Measurements from ENCODE around the gene CES4A. TPM values are rescaled to one million over a fixed set of nuclear protein-coding genes. Genes with fewer than 3 reads are reported as not detected.

Gene CES4A
- total RNA-seq: 15.9 to 19.6 TPM (median 18.5 TPM) in 3 replicates

GRCh38 chr16:66988197-66988788 lies at the start of gene CES4A:
Gene CES4A (plus strand): TSS chr16:66988589. CDS start chr16:66988773, 184 bp downstream.
- TF ChIP-seq, protein P1, sequence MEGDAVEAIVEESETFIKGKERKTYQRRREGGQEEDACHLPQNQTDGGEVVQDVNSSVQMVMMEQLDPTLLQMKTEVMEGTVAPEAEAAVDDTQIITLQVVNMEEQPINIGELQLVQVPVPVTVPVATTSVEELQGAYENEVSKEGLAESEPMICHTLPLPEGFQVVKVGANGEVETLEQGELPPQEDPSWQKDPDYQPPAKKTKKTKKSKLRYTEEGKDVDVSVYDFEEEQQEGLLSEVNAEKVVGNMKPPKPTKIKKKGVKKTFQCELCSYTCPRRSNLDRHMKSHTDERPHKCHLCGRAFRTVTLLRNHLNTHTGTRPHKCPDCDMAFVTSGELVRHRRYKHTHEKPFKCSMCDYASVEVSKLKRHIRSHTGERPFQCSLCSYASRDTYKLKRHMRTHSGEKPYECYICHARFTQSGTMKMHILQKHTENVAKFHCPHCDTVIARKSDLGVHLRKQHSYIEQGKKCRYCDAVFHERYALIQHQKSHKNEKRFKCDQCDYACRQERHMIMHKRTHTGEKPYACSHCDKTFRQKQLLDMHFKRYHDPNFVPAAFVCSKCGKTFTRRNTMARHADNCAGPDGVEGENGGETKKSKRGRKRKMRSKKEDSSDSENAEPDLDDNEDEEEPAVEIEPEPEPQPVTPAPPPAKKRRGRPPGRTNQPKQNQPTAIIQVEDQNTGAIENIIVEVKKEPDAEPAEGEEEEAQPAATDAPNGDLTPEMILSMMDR (IDR thresholded peaks at IDR 0.05; ENCODE audit: unreplicated experiment): no peak
- no peaks in the 10 kb centered on the region for H3K36me3 Mint-ChIP-seq
- H3K27me3 Mint-ChIP-seq (ENCODE audit: low read depth): peaks cover 2% of the 10 kb centered on the region
- H3K27ac Mint-ChIP-seq: no peak within 1 kb of the TSS
- no peaks in the 10 kb centered on the region for H3K9me3 Mint-ChIP-seq
- H3K4me1 Mint-ChIP-seq: no peaks in the 10 kb centered on the region
- H3K4me3 Mint-ChIP-seq: no peak within 1 kb of the TSS
- no peak for DNase-seq (ENCODE audit: low spot score in 2 of 2, unreplicated experiment in 2 of 2)

DNA sequence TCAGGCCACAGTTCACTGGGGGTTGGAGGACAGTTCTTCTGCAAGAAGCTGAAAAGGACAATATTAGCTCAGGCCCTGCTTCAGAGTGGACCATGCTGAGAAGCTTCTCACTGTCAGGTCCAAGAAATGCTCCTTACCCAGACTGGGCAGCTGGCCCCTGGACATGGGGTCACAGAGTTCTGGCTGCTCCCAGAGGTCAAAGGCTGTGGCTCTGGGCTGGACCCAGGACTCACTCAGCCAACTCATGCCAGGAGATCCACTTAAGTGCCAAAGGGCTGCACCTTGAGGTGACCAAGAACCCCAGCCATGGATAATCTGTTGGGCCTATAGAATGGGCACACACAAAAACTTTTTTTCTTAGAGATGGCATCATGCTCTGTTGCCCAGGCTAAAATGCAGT lies 49.0 kb upstream of the CES4A start:
- peaks cover 23% of the 10 kb centered on the region for H3K36me3 Mint-ChIP-seq
- H3K27ac Mint-ChIP-seq: no peak overlapping the region
- TF ChIP-seq, protein P1 (IDR thresholded peaks at IDR 0.05; ENCODE audit: unreplicated experiment): no peak
- no peak overlapping the region for H3K4me3 Mint-ChIP-seq
- no peaks in the 10 kb centered on the region for H3K9me3 Mint-ChIP-seq
- H3K4me1 Mint-ChIP-seq: peaks cover 24% of the 10 kb centered on the region
- H3K27me3 Mint-ChIP-seq (ENCODE audit: low read depth): no peaks in the 10 kb centered on the region
- no peak for DNase-seq (ENCODE audit: low spot score in 2 of 2, unreplicated experiment in 2 of 2)

- TF ChIP-seq, protein P1 (IDR thresholded peaks at IDR 0.05; ENCODE audit: unreplicated experiment): no peak
- peaks cover 20% of the 10 kb centered on the region for H3K4me1 Mint-ChIP-seq
- H3K4me3 Mint-ChIP-seq: no peak overlapping the region
- peaks cover 23% of the 10 kb centered on the region for H3K36me3 Mint-ChIP-seq
- H3K27me3 Mint-ChIP-seq (ENCODE audit: low read depth): no peaks in the 10 kb centered on the region
- no peak for DNase-seq (ENCODE audit: low spot score in 2 of 2, unreplicated experiment in 2 of 2)
- H3K9me3 Mint-ChIP-seq: no peaks in the 10 kb centered on the region
- H3K27ac Mint-ChIP-seq: no peak overlapping the region
These were observed 48.2 kb upstream of the CES4A start for GRCh38 chr16:66940236-66940635.

DNA sequence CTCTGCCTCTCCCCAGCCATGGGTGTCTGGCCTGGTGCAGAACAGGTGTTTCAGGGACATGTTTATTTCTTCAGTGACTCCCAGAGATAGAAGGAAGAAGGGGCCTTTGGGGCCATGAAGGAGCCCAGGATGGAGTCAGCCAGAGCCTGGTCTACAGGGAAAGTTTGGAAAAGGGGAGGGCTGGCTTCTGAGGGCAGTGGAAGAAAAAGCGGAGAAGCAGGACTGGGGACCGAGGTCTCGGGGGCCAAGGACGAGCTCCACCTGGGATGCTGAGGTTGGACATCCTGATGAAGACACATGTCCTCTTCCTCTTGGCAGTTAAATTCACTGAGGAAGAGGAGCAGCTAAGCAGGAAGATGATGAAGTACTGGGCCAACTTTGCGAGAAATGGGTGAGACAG lies 45.4 kb upstream of the CES4A start:
- no peaks in the 10 kb centered on the region for H3K4me1 Mint-ChIP-seq
- H3K36me3 Mint-ChIP-seq: peaks cover 19% of the 10 kb centered on the region
- H3K9me3 Mint-ChIP-seq: no peaks in the 10 kb centered on the region
- TF ChIP-seq, protein P1 (IDR thresholded peaks at IDR 0.05; ENCODE audit: unreplicated experiment): no peak
- H3K27ac Mint-ChIP-seq: no peak overlapping the region
- no peak overlapping the region for H3K4me3 Mint-ChIP-seq
- DNase-seq (ENCODE audit: low spot score in 2 of 2, unreplicated experiment in 2 of 2): no peak
- no peaks in the 10 kb centered on the region for H3K27me3 Mint-ChIP-seq (ENCODE audit: low read depth)

DNA sequence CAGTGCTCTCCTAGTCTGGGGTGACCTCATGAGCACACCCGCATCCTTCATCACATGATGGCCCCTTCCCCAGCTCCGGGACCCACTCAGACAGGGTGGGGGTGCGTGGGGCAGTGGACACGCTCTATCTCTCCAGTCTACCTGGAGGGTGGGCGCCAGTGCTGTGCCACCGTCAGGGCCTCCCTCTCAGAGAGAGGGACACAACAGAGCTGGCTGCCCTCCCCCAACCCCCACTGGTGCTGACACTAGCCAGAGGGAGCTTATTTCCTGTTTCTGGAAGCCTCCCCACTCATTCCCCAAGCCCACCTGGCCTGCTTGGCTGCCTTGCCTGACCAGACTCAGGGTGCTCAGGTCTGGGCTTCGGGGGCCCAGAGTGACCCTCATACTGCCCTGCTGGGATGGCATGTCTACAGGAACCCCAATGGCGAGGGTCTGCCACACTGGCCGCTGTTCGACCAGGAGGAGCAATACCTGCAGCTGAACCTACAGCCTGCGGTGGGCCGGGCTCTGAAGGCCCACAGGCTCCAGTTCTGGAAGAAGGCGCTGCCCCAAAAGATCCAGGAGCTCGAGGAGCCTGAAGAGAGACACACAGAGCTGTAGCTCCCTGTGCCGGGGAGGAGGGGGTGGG lies 44.8 kb upstream of the CES4A start:
- H3K36me3 Mint-ChIP-seq: peaks cover 19% of the 10 kb centered on the region
- no peaks in the 10 kb centered on the region for H3K9me3 Mint-ChIP-seq
- no peak overlapping the region for H3K4me3 Mint-ChIP-seq
- no peak overlapping the region for H3K27ac Mint-ChIP-seq
- TF ChIP-seq, protein P1 (IDR thresholded peaks at IDR 0.05; ENCODE audit: unreplicated experiment): no peak
- no peak for DNase-seq (ENCODE audit: low spot score in 2 of 2, unreplicated experiment in 2 of 2)
- H3K27me3 Mint-ChIP-seq (ENCODE audit: low read depth): no peaks in the 10 kb centered on the region
- H3K4me1 Mint-ChIP-seq: no peaks in the 10 kb centered on the region
